ENCODE measurements around the gene PDE1A.

- TF ChIP-seq CTCF (IDR thresholded peaks at IDR 0.05) (peak; percentile 5 to 45 (median 26)), POLR2A (IDR thresholded peaks at IDR 0.05) (no peak)
Observed at GRCh38 chr2:182240862-182241371, 185.9 kb downstream of the PDE1A start.

Data from right lobe of liver (tissue), 4 donors.